PC-9 (cell line): ENCODE results near the gene EXOC2.

Source experiments
- EZH2 ChIP-seq: fragments of 200-600 bp; sonication (generic); IDR thresholded peaks from 2 replicates; pipeline ENCODE4 v1.8.0; 2017; ENCODE audit warnings: antibody characterized with exemption, low read depth
- TF ChIP-seq, protein P1 (sequence below): fragments of 200-600 bp; sonication (generic); conservative IDR thresholded peaks from 2 replicates; pipeline ENCODE4 v1.6.1; 2017; ENCODE audit warnings: mixed run types, antibody characterized with exemption, mild to moderate bottlenecking, moderate library complexity

DNA sequence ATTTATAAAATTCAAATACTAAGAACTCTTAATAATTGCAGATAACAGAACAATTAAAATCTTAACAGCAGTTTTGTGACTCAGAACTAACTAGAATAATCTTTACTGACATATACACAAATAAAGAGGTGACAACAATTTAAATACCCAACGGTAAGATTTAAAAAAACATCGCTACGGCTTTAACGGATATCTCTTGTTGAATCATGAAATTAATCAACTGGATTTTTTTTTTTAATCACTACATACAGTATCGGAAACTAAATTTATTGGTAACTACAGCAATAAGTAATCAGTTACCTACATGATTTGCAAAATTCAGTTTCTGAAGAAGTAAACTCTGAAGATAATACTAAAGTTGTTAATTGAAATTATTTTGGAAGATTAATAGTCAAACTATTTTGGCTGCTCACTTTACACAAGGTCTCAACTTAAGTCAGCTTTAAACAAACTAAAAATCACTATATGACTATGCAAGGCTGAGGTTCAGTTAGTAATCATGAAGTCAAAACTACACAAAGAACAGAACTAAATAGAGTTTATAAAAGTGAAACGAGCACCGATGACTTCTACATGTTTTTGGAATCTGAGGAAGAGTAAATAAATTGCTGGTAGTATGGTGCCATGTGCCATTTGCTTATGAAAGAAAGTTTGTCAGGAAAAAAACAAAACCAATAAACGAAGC is 164.8 kb downstream of the EXOC2 start:
- TF ChIP-seq, protein P1, sequence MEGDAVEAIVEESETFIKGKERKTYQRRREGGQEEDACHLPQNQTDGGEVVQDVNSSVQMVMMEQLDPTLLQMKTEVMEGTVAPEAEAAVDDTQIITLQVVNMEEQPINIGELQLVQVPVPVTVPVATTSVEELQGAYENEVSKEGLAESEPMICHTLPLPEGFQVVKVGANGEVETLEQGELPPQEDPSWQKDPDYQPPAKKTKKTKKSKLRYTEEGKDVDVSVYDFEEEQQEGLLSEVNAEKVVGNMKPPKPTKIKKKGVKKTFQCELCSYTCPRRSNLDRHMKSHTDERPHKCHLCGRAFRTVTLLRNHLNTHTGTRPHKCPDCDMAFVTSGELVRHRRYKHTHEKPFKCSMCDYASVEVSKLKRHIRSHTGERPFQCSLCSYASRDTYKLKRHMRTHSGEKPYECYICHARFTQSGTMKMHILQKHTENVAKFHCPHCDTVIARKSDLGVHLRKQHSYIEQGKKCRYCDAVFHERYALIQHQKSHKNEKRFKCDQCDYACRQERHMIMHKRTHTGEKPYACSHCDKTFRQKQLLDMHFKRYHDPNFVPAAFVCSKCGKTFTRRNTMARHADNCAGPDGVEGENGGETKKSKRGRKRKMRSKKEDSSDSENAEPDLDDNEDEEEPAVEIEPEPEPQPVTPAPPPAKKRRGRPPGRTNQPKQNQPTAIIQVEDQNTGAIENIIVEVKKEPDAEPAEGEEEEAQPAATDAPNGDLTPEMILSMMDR = no peak
- no peak for TF ChIP-seq EZH2
